PFSK-1 (cell line): ENCODE data around the gene NOL11.

Source experiments
- FOXP2 ChIP-seq: optimal IDR thresholded peaks from 2 replicates; pipeline ENCODE3; 2011; ENCODE audit warnings: borderline replicate concordance, control low read depth, inconsistent platforms; ENCODE audit not compliant: insufficient read depth; ENCODE audit errors: extremely low read length, extremely low read depth
- POLR2AphosphoS5 ChIP-seq: IDR thresholded peaks from 2 replicates; pipeline ENCODE4 v1.6.1; 2012; ENCODE audit warnings: low read depth, mild to moderate bottlenecking, control low read depth, low read length, moderate library complexity
- REST ChIP-seq, 2 experiments: IDR thresholded peaks; 2 replicates each; pipeline versions ENCODE4 v1.6.1 to v1.8.0; 2011 to 2012; ENCODE audit warnings: low read depth in 2 of 2, low read length in 2 of 2, control low read depth in 1 of 2, inconsistent platforms in 1 of 2, mild to moderate bottlenecking in 1 of 2, moderate library complexity in 1 of 2; ENCODE audit not compliant: insufficient read depth in 1 of 2
- SIN3A ChIP-seq: IDR thresholded peaks from 2 replicates; pipeline ENCODE4 v1.6.1; 2012; ENCODE audit warnings: mild to moderate bottlenecking, low read length, moderate library complexity, borderline replicate concordance; ENCODE audit not compliant: insufficient read depth
- TAF1 ChIP-seq: IDR thresholded peaks from 2 replicates; pipeline ENCODE4 v1.6.1; 2012; ENCODE audit warnings: low read length, control low read depth, borderline replicate concordance; ENCODE audit not compliant: insufficient read depth

Gene NOL11

GRCh38 chr17:67707442-67707841 lies 10.3 kb upstream of the NOL11 start:
- TF ChIP-seq POLR2AphosphoS5: no peak
- no peak for TF ChIP-seq TAF1
- no peak for TF ChIP-seq REST (IDR thresholded peaks at IDR 0.05; ENCODE audit: insufficient read depth in 1 of 2, low read depth in 2 of 2, low read length in 2 of 2)
- TF ChIP-seq SIN3A: no peak
- TF ChIP-seq FOXP2: no peak

- TF ChIP-seq FOXP2 (no peak), POLR2AphosphoS5 (no peak), TAF1 (no peak), REST (IDR thresholded peaks at IDR 0.05; ENCODE audit: insufficient read depth in 1 of 2, low read depth in 2 of 2, low read length in 2 of 2) (no peak), SIN3A (no peak)
Observed at GRCh38 chr17:67708378-67708777, 9.4 kb upstream of the NOL11 start.

- no peak for TF ChIP-seq POLR2AphosphoS5
- TF ChIP-seq SIN3A: no peak
- TF ChIP-seq TAF1: no peak
- no peak for TF ChIP-seq REST (IDR thresholded peaks at IDR 0.05; ENCODE audit: insufficient read depth in 1 of 2, low read depth in 2 of 2, low read length in 2 of 2)
- TF ChIP-seq FOXP2: no peak
Observed at GRCh38 chr17:67711916-67712315, 5.8 kb upstream of the NOL11 start.

- TF ChIP-seq REST (IDR thresholded peaks at IDR 0.05; ENCODE audit: insufficient read depth in 1 of 2, low read depth in 2 of 2, low read length in 2 of 2): no peak
- no peak for TF ChIP-seq POLR2AphosphoS5
- no peak for TF ChIP-seq SIN3A
- TF ChIP-seq FOXP2: no peak
- TF ChIP-seq TAF1: no peak
Observed at GRCh38 chr17:67712375-67712774, 5.4 kb upstream of the NOL11 start.

GRCh38 chr17:67713169-67713568 lies 4.6 kb upstream of the NOL11 start:
- no peak for TF ChIP-seq POLR2AphosphoS5
- TF ChIP-seq SIN3A: no peak
- TF ChIP-seq REST (IDR thresholded peaks at IDR 0.05; ENCODE audit: insufficient read depth in 1 of 2, low read depth in 2 of 2, low read length in 2 of 2): no peak
- TF ChIP-seq FOXP2: no peak
- no peak for TF ChIP-seq TAF1
